Ovary (tissue), 9 donors: ENCODE measurements around the gene MTCH1. TPM values are rescaled to one million over a fixed set of nuclear protein-coding genes. Genes with fewer than 3 reads are reported as not detected.
A peak's percentile ranks its signal among the peaks of the same experiment; 100 is the strongest.

Experiments used
- DNase-seq, 5 donors: peaks; one replicate each; pipeline ENCODE4 v3.0.0-alpha.2; 2019 to 2020
- H3K27ac ChIP-seq, 2 donors: fragments of 200-600 bp; one replicate each; pipeline versions ENCODE4 v1.5.1 to v1.8.0; 2019 to 2022
- H3K27me3 ChIP-seq: fragments of 200-600 bp; one replicate; pipeline ENCODE4 v1.8.0; 2022
- H3K36me3 ChIP-seq: fragments of 200-600 bp; sonication (generic); one replicate; pipeline ENCODE4 v1.5.1; 2019
- H3K4me1 ChIP-seq: one replicate; pipeline ENCODE4 v1.8.1; 2013; ENCODE audit warnings: mild to moderate bottlenecking, moderate library complexity; ENCODE audit not compliant: insufficient read depth
- H3K4me3 ChIP-seq: fragments of 200-600 bp; sonication (generic); one replicate; pipeline ENCODE4 v1.5.1; 2017
- H3K9me3 ChIP-seq, 2 donors: fragments of 200-600 bp in 1 of 2; sonication (generic) in 1 of 2; one replicate each; pipeline versions ENCODE4 v1.5.1 to v1.8.1; 2013 to 2019; ENCODE audit warnings: mild to moderate bottlenecking in 1 of 2, moderate library complexity in 1 of 2
- CTCF ChIP-seq, 3 donors: fragments of 450-650 bp in 2 of 3; fragments of 200-600 bp in 1 of 3; IDR thresholded peaks; one replicate each; pipeline versions ENCODE4 v1.5.1 to v1.8.0; 2016 to 2022; ENCODE audit warnings: antibody characterized with exemption in 3 of 3, mild to moderate bottlenecking in 1 of 3
- EP300 ChIP-seq: sonication (generic); formaldehyde crosslinking; IDR thresholded peaks from one replicate; pipeline ENCODE4 v1.6.1; 2017; ENCODE audit warnings: antibody characterized with exemption
- POLR2A ChIP-seq: fragments of 450-650 bp; IDR thresholded peaks from one replicate; pipeline ENCODE4 v1.6.1; 2017; ENCODE audit warnings: antibody characterized with exemption, mild to moderate bottlenecking, moderate library complexity
- WGBS, 3 donors: extraction: QIAGEN DNeasy Blood & Tissue Kit in 1 of 3; methylation state at CpG; one replicate each; pipeline versions ENCODE4 v1.1.5 to v1.1.7; 2013 to 2017; 5-methylcytosine and 5-hydroxymethylcytosine counted together
- intact Hi-C, 4 donors: fragments of 100-400 bp; cut with DNase I; formaldehyde crosslinking; loops; one replicate each; pipeline versions ENCODE4 v1.11.0 to v1.15.1; 2022 to 2023
- polyA plus RNA-seq, 2 donors: library from polyadenylated mRNA; stranded (reverse); fragments of 200-250 nt in 1 of 2; fragments of 350-450 nt in 1 of 2; fragmentation: Illumina TruSeq in 1 of 2; extraction: RNeasy Lipid Tissue Mini Kit (QIAGEN cat#74804) in 1 of 2; gene quantifications; one replicate each; pipeline ENCODE4 v1.2.3, GENCODE V29; 2013 to 2014
- total RNA-seq, 7 donors: library from RNA; depleted of rRNA in 2 of 7; stranded (reverse); fragments of >200 nt in 2 of 7; fragmentation: NEBNext Ultra II Directional in 3 of 7; extraction: Animal tissue kit (Norgen Biotek cat#: 25700) in 3 of 7; gene quantifications; one replicate each; pipeline versions ENCODE4 v1.1.0 to v1.2.4, GENCODE V29; 2016 to 2023
- donor health status: DM: no; HTN: no; CAD: no; lungs with moderate emphysema.
- donor health status: DM: no; HTN: no; CAD: no.
- donor health status: Bipolar disorder and iron deficiency.
- donor health status: DM: yes; HTN: yes; CAD: no.
- donor health status: DM: no; HTN: no; CAD: no.
- donor health status: DM: yes; HTN: yes; CAD: no.

The MTCH1 gene
- total and polyA plus RNA-seq, 9 donors = 114 to 223 (median 180) TPM

- WGBS, 3 donors = 78 to 86% (median 82%) methylated on average over 7 of the region's 7 CpGs
- intact Hi-C loops = no loop called here
- H3K36me3 ChIP-seq = no peaks in the 10 kb centered on the region
- no peak for TF ChIP-seq CTCF (IDR thresholded peaks at IDR 0.05)
- TF ChIP-seq POLR2A = no peak
- no peak for TF ChIP-seq EP300
- DNase-seq = no peak
- no peaks in the 10 kb centered on the region for H3K9me3 ChIP-seq
- no peaks in the 10 kb centered on the region for H3K4me1 ChIP-seq
- no peak overlapping the region for H3K4me3 ChIP-seq
- no peaks in the 10 kb centered on the region for H3K27me3 ChIP-seq
- H3K27ac ChIP-seq = no peak overlapping the region
These were observed 46.2 kb upstream of the MTCH1 start for GRCh38 chr6:37032239-37032638.

- DNase-seq = no peak
- Histone ChIP-seq H3K4me3 (no peak overlapping the region), H3K4me1 (no peaks in the 10 kb centered on the region), H3K27me3 (no peaks in the 10 kb centered on the region), H3K27ac (no peak overlapping the region), H3K9me3 (no peaks in the 10 kb centered on the region), H3K36me3 (no peaks in the 10 kb centered on the region)
- intact Hi-C loops = no loop called here
- 82 to 90% (median 84%) methylated on average over 2 of the region's 2 CpGs for WGBS, 3 donors
- no peak for TF ChIP-seq POLR2A
- TF ChIP-seq EP300 = no peak
- no peak for TF ChIP-seq CTCF (IDR thresholded peaks at IDR 0.05)
These were observed 44.6 kb upstream of the MTCH1 start for GRCh38 chr6:37030599-37030998.

GRCh38 chr6:37029249-37029971 is 43.4 kb upstream of the MTCH1 start:
- Histone ChIP-seq H3K9me3 (no peaks in the 10 kb centered on the region), H3K4me3 (no peak overlapping the region), H3K27ac (no peak overlapping the region), H3K36me3 (no peaks in the 10 kb centered on the region), H3K4me1 (no peaks in the 10 kb centered on the region), H3K27me3 (no peaks in the 10 kb centered on the region)
- peak; percentile 56 to 74 (median 64) for DNase-seq
- 57 to 64% (median 60%) methylated on average over 4 of the region's 4 CpGs for WGBS, 3 donors
- intact Hi-C loops = loop anchor here in 3 of 4 donors (2.0 to 5.0 kb wide), 3 partner anchors 179 to 183 kb away; no protein-coding TSS in a partner anchor
- TF ChIP-seq POLR2A (no peak), CTCF (IDR thresholded peaks at IDR 0.05) (peak; percentile 55 to 68 (median 66)), EP300 (no peak)

GRCh38 chr6:37027811-37028469 is 41.9 kb upstream of the MTCH1 start:
- intact Hi-C loops = loop anchor here in 3 of 4 donors (2.0 to 5.0 kb wide), 3 partner anchors 181 to 184 kb away; no protein-coding TSS in a partner anchor
- H3K27me3 ChIP-seq = no peaks in the 10 kb centered on the region
- H3K9me3 ChIP-seq = no peaks in the 10 kb centered on the region
- no peaks in the 10 kb centered on the region for H3K36me3 ChIP-seq
- peak in 1 of 5 donors; percentile 20 for DNase-seq
- TF ChIP-seq EP300 (no peak), CTCF (IDR thresholded peaks at IDR 0.05) (no peak), POLR2A (no peak)
- H3K4me3 ChIP-seq = no peak overlapping the region
- no peak overlapping the region for H3K27ac ChIP-seq
- 86 to 92% (median 88%) methylated on average over 11 to 17 of the region's 17 CpGs for WGBS, 3 donors
- no peaks in the 10 kb centered on the region for H3K4me1 ChIP-seq
